NCI-H2107 (cell line): ENCODE data around the gene NHLH2.

ENCODE experiments used
- DNase-seq: peaks from one replicate; lab custom pipeline; 2025; lab: John Stamatoyannopoulos, UW

NHLH2 gene

GRCh38 chr1:115840605-115841460 is at the start of gene NHLH2:
Gene NHLH2, minus strand, starts transcription at chr1:115841126. Its CDS starts 2,754 bp downstream, at chr1:115838372.
- DNase-seq: no peak

- no peak for DNase-seq
These were observed 49.7 kb upstream of the NHLH2 start for GRCh38 chr1:115890580-115890979.

- DNase-seq: no peak
These were observed 48.0 kb upstream of the NHLH2 start for GRCh38 chr1:115888976-115889375.

- DNase-seq: no peak
These were observed 42.3 kb upstream of the NHLH2 start for GRCh38 chr1:115882913-115883902.

GRCh38 chr1:115880981-115881672 is 40.2 kb upstream of the NHLH2 start:
- no peak for DNase-seq

GRCh38 chr1:115879977-115880376 is 39.1 kb upstream of the NHLH2 start:
- DNase-seq: no peak

GRCh38 chr1:115877511-115877910 is 36.6 kb upstream of the NHLH2 start:
- no peak for DNase-seq

GRCh38 chr1:115874904-115875303 is 34.0 kb upstream of the NHLH2 start:
- DNase-seq: no peak

- no peak for DNase-seq
These were observed 33.6 kb upstream of the NHLH2 start for GRCh38 chr1:115874497-115874896.

- no peak for DNase-seq
These were observed 32.3 kb upstream of the NHLH2 start for GRCh38 chr1:115873184-115873583.

- DNase-seq: no peak
These were observed 28.1 kb upstream of the NHLH2 start for GRCh38 chr1:115869064-115869463.

GRCh38 chr1:115867216-115867615 is 26.3 kb upstream of the NHLH2 start:
- no peak for DNase-seq

GRCh38 chr1:115865704-115866380 is 24.9 kb upstream of the NHLH2 start:
- DNase-seq: no peak

GRCh38 chr1:115862403-115862802 is 21.5 kb upstream of the NHLH2 start:
- DNase-seq: no peak

- DNase-seq: no peak
These were observed 13.1 kb upstream of the NHLH2 start for GRCh38 chr1:115854005-115854404.

- DNase-seq: no peak
These were observed 10.0 kb upstream of the NHLH2 start for GRCh38 chr1:115850937-115851336.

- no peak for DNase-seq
These were observed 6.9 kb upstream of the NHLH2 start for GRCh38 chr1:115847787-115848186.

- no peak for DNase-seq
These were observed 2.0 kb upstream of the NHLH2 start for GRCh38 chr1:115842948-115843347.

- DNase-seq: no peak
These were observed 1.2 kb downstream of the NHLH2 start for GRCh38 chr1:115839679-115840237.

- no peak for DNase-seq
These were observed 1.8 kb downstream of the NHLH2 start for GRCh38 chr1:115839029-115839678.
